HEK293 (cell line): Measurements from ENCODE around the gene DAPK2.

ENCODE experiments used
- CTCF ChIA-PET: fragments of 350-600 bp; formaldehyde crosslinking; extraction: SDS; loops from one replicate; lab custom pipeline; 2021; ENCODE audit warnings: antibody characterized with exemption; lab: Yijun Ruan, JAX
- POLR2A ChIA-PET: fragments of 300-600 bp; formaldehyde crosslinking; extraction: SDS; loops from one replicate; lab custom pipeline; 2020; ENCODE audit warnings: antibody characterized with exemption, inconsistent platforms; lab: Yijun Ruan, JAX
- H3K27ac ChIP-seq: fragments of 200-500 bp; sonication (Bioruptor generic); 2 replicates; pipeline ENCODE4 v1.5.1; 2014; ENCODE audit warnings: low read depth, low read length, control low read depth, inconsistent platforms; ENCODE audit errors: extremely low read depth
- H3K36me3 ChIP-seq, 2 experiments: fragments of 200-500 bp in 1 of 2; sonication (Bioruptor generic) in 1 of 2; 1 replicate in 1 of 2; 2 replicates in 1 of 2; pipeline ENCODE4 v1.5.1; 2014 to 2017; ENCODE audit warnings: inconsistent platforms in 2 of 2, low read length in 2 of 2; ENCODE audit not compliant: control insufficient read depth in 2 of 2, insufficient read depth in 1 of 2
- H3K4me1 ChIP-seq: fragments of 200-500 bp; sonication (Bioruptor generic); 2 replicates; pipeline ENCODE4 v1.5.1; 2014; ENCODE audit warnings: mild to moderate bottlenecking, low read length, inconsistent platforms; ENCODE audit not compliant: control insufficient read depth, insufficient read depth
- H3K4me3 ChIP-seq: 2 replicates; pipeline ENCODE4 v1.5.1; 2011; ENCODE audit warnings: low read depth, mild to moderate bottlenecking, control low read depth, low read length, moderate library complexity
- H3K9me3 ChIP-seq: fragments of 200-500 bp; sonication (Bioruptor generic); 2 replicates; pipeline ENCODE4 v1.5.1; 2014; ENCODE audit warnings: low read depth, low read length, inconsistent platforms; ENCODE audit not compliant: control insufficient read depth, insufficient read depth
- GFI1B ChIP-seq: fragments of 450-650 bp; formaldehyde crosslinking; IDR thresholded peaks from 2 replicates; pipeline ENCODE4 v1.5.1; 2016; ENCODE audit warnings: missing biosample characterization, missing genetic modification characterization
- KLF1 ChIP-seq: fragments of 450-650 bp; formaldehyde crosslinking; IDR thresholded peaks from 2 replicates; pipeline ENCODE4 v1.5.1; 2016; ENCODE audit warnings: missing biosample characterization, missing genetic modification characterization
- PATZ1 ChIP-seq: fragments of 450-650 bp; formaldehyde crosslinking; IDR thresholded peaks from 2 replicates; pipeline ENCODE4 v1.5.1; 2016; ENCODE audit warnings: missing biosample characterization, missing genetic modification characterization
- REST ChIP-seq: fragments of 450-650 bp; formaldehyde crosslinking; IDR thresholded peaks from 2 replicates; pipeline ENCODE4 v1.5.1; 2016; ENCODE audit warnings: missing biosample characterization, missing genetic modification characterization
- SCRT1 ChIP-seq: fragments of 450-650 bp; formaldehyde crosslinking; IDR thresholded peaks from 2 replicates; pipeline ENCODE4 v1.5.1; 2016; ENCODE audit warnings: missing biosample characterization, missing genetic modification characterization, borderline replicate concordance
- ZFP41 ChIP-seq: fragments of 450-650 bp; formaldehyde crosslinking; IDR thresholded peaks from 2 replicates; pipeline ENCODE4 v1.5.1; 2016; ENCODE audit warnings: missing biosample characterization, missing genetic modification characterization, borderline replicate concordance
- ZNF354C ChIP-seq: fragments of 450-650 bp; formaldehyde crosslinking; IDR thresholded peaks from 2 replicates; pipeline ENCODE4 v1.5.1; 2016; ENCODE audit warnings: missing biosample characterization, missing genetic modification characterization, low read depth, borderline replicate concordance
- ZNF433 ChIP-seq: fragments of 450-650 bp; formaldehyde crosslinking; IDR thresholded peaks from 2 replicates; pipeline ENCODE4 v1.5.1; 2016; ENCODE audit warnings: missing biosample characterization, missing genetic modification characterization, low read depth
- ZNF513 ChIP-seq: fragments of 450-650 bp; IDR thresholded peaks from 2 replicates; pipeline ENCODE4 v1.5.1; 2018; ENCODE audit warnings: missing biosample characterization, missing genetic modification characterization
- ZNF529 ChIP-seq: fragments of 450-650 bp; formaldehyde crosslinking; IDR thresholded peaks from 2 replicates; pipeline ENCODE4 v1.5.1; 2017; ENCODE audit warnings: missing genetic modification characterization, missing biosample characterization; ENCODE audit not compliant: insufficient replicate concordance
- ZNF677 ChIP-seq: fragments of 450-650 bp; IDR thresholded peaks from 2 replicates; pipeline ENCODE4 v1.5.0; 2018; ENCODE audit warnings: missing biosample characterization, mild to moderate bottlenecking, missing genetic modification characterization, moderate library complexity
- ZSCAN30 ChIP-seq: fragments of 450-650 bp; IDR thresholded peaks from 2 replicates; pipeline ENCODE4 v1.5.1; 2018; ENCODE audit warnings: missing biosample characterization, mild to moderate bottlenecking, missing genetic modification characterization, moderate library complexity
- ZSCAN5A ChIP-seq: fragments of 450-650 bp; formaldehyde crosslinking; IDR thresholded peaks from 2 replicates; pipeline ENCODE4 v1.5.1; 2016; ENCODE audit warnings: missing biosample characterization, missing genetic modification characterization
- TF ChIP-seq, protein P1 (sequence below): fragments of 450-650 bp; formaldehyde crosslinking; IDR thresholded peaks from 2 replicates; pipeline ENCODE4 v1.5.1; 2017; ENCODE audit warnings: missing biosample characterization, missing genetic modification characterization
- TF ChIP-seq, protein P2 (sequence below): fragments of 450-650 bp; formaldehyde crosslinking; IDR thresholded peaks from 2 replicates; pipeline ENCODE4 v1.5.1; 2016; ENCODE audit warnings: missing biosample characterization, missing genetic modification characterization

DAPK2 gene

DNA sequence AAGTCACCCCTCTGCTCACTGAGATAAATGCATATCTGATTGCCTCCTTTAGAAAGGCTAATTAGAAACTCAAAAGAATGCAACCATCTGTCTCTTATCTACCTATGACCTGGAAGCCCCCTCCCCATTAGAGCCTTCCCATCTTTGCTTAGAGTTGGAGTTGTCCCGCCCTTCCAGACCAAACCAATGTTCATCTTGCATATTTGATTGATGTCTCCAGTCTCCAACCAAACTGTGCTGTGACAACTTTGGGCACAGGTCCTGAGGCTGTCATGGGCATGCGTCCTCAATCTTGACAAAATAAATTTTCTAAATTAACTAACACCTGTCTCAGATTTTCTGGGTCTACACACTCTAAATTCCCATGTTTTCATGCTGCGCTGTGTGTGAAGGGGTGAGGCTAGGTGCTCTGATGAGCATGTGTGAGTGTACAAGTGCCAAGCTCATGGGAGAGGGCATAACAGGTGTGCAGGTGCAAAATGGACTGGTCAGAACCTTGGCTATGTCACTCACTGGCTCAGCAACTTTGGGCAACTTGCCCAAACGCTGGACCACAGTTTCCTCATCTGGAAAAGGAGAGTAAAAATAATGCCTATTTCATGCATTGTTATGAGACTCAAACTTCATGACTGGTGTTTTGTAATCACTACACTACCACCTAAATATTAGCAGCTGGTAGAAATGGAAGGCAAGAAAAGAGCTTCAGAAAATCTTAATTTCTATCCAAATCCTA lies 7.2 kb downstream of the DAPK2 start (continued):
- TF ChIP-seq ZFP41 (tag by site-specific recombination) = no peak
- no peak for TF ChIP-seq ZSCAN5A (tag by site-specific recombination)
- no peak for TF ChIP-seq KLF1 (tag by site-specific recombination)
- TF ChIP-seq REST (tag by site-specific recombination) = no peak
- TF ChIP-seq ZSCAN30 (tag by site-specific recombination) = no peak

- ChIA-PET POLR2A (no interaction called here), CTCF (no interaction called here)
- Histone ChIP-seq H3K9me3 (no peaks in the 10 kb centered on the region), H3K4me3 (no peak overlapping the region), H3K27ac (no peak overlapping the region), H3K36me3 (no peaks in the 10 kb centered on the region), H3K4me1 (no peaks in the 10 kb centered on the region)
- no peak for TF ChIP-seq ZNF354C (tag by site-specific recombination)
- TF ChIP-seq, protein P1, sequence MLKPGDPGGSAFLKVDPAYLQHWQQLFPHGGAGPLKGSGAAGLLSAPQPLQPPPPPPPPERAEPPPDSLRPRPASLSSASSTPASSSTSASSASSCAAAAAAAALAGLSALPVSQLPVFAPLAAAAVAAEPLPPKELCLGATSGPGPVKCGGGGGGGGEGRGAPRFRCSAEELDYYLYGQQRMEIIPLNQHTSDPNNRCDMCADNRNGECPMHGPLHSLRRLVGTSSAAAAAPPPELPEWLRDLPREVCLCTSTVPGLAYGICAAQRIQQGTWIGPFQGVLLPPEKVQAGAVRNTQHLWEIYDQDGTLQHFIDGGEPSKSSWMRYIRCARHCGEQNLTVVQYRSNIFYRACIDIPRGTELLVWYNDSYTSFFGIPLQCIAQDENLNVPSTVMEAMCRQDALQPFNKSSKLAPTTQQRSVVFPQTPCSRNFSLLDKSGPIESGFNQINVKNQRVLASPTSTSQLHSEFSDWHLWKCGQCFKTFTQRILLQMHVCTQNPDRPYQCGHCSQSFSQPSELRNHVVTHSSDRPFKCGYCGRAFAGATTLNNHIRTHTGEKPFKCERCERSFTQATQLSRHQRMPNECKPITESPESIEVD (tag by site-specific recombination) = no peak
- TF ChIP-seq ZNF529 (tag by site-specific recombination) = no peak
- no peak for TF ChIP-seq ZNF513 (tag by site-specific recombination)
- TF ChIP-seq ZNF433 (tag by site-specific recombination) = no peak
- no peak for TF ChIP-seq KLF1 (tag by site-specific recombination)
- no peak for TF ChIP-seq GFI1B (tag by site-specific recombination)
- TF ChIP-seq ZNF677 (tag by site-specific recombination) = no peak
Measured at GRCh38 chr15:64037966-64038365, 8.3 kb downstream of the DAPK2 start.

GRCh38 chr15:64037116-64037515 lies 9.2 kb downstream of the DAPK2 start:
- H3K4me3 ChIP-seq = no peak overlapping the region
- ChIA-PET CTCF (no interaction called here), POLR2A (no interaction called here)
- no peak overlapping the region for H3K27ac ChIP-seq
- no peaks in the 10 kb centered on the region for H3K36me3 ChIP-seq
- no peaks in the 10 kb centered on the region for H3K4me1 ChIP-seq
- H3K9me3 ChIP-seq = no peaks in the 10 kb centered on the region
- no peak for TF ChIP-seq ZNF513 (tag by site-specific recombination)
- TF ChIP-seq, protein P2, sequence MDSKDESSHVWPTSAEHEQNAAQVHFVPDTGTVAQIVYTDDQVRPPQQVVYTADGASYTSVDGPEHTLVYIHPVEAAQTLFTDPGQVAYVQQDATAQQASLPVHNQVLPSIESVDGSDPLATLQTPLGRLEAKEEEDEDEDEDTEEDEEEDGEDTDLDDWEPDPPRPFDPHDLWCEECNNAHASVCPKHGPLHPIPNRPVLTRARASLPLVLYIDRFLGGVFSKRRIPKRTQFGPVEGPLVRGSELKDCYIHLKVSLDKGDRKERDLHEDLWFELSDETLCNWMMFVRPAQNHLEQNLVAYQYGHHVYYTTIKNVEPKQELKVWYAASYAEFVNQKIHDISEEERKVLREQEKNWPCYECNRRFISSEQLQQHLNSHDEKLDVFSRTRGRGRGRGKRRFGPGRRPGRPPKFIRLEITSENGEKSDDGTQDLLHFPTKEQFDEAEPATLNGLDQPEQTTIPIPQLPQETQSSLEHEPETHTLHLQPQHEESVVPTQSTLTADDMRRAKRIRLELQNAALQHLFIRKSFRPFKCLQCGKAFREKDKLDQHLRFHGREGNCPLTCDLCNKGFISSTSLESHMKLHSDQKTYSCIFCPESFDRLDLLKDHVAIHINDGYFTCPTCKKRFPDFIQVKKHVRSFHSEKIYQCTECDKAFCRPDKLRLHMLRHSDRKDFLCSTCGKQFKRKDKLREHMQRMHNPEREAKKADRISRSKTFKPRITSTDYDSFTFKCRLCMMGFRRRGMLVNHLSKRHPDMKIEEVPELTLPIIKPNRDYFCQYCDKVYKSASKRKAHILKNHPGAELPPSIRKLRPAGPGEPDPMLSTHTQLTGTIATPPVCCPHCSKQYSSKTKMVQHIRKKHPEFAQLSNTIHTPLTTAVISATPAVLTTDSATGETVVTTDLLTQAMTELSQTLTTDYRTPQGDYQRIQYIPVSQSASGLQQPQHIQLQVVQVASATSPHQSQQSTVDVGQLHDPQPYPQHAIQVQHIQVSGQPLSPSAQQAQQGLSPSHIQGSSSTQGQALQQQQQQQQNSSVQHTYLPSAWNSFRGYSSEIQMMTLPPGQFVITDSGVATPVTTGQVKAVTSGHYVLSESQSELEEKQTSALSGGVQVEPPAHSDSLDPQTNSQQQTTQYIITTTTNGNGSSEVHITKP (tag by site-specific recombination) = no peak
- no peak for TF ChIP-seq SCRT1 (tag by site-specific recombination)
- no peak for TF ChIP-seq PATZ1 (tag by site-specific recombination)
